ENCODE data around the gene WDSUB1.

DNA sequence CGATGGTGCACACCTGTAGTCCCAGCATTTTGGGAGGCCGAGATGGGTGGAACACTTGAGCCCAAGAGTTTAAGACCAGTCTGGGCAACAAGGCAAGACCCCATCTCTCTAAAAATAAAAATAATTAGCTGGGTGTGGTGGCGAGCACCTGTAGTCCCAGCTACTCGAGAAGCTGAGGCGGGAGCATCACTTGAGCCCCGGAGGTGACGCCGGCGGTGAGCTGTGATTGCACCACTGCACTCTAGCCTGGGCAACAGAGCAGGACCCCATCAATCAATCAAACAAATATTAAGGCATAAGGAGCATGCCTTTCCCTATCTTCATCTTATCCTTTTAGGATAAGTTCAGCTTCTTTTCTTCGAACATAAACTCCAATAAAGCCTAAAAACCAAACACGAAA, 1.1 kb downstream of the WDSUB1 start:
- TF ChIP-seq POLR2A (IDR thresholded peaks at IDR 0.05; ENCODE audit: extremely low read depth, insufficient read length) (no peak), CTCF (IDR thresholded peaks at IDR 0.05; ENCODE audit: low read depth, low read length) (no peak)
